A549 (cell line): ENCODE data around the gene GSDMA. TPM values are rescaled to one million over a fixed set of nuclear protein-coding genes. Genes with fewer than 3 reads are reported as not detected.

Experiments used
- ATAC-seq, 2 experiments: fragments of 200-7000 bp in 1 of 2; fragments of >200 bp in 1 of 2; cut with Nextera tagmentation in 1 of 2; cut with Tn5 transposase in 1 of 2; 3 replicates each; pipeline versions ENCODE4 v1.8.0 to v1.9.1; 2018 to 2020; ENCODE audit warnings: mild to moderate bottlenecking in 1 of 2, moderate library complexity in 1 of 2
- CTCF ChIA-PET: fragments of 300-600 bp; sonication (Branson Sonifier 250); formaldehyde crosslinking; extraction: SDS; loops from one replicate; lab custom pipeline; 2021; ENCODE audit warnings: antibody characterized with exemption, inconsistent platforms; lab: Yijun Ruan, JAX
- POLR2A ChIA-PET: fragments of 350-600 bp; formaldehyde crosslinking; extraction: SDS; loops from one replicate; lab custom pipeline; 2021; ENCODE audit warnings: antibody characterized with exemption, inconsistent platforms; lab: Yijun Ruan, JAX
- DNase-seq, 2 experiments: peaks; one replicate each; pipeline versions ENCODE4 v3.0.0 to v3.0.0-alpha.2; 2011 to 2016; ENCODE audit warnings: low read depth in 1 of 2, low spot score in 1 of 2
- FAIRE-seq: peaks from 2 replicates; lab custom pipeline; 2011; peaks lifted over from hg19 to GRCh38; lab: Jason Lieb, UNC
- H3K27ac ChIP-seq, 2 experiments: fragments of >200 bp; sonication (Bioruptor Twin); formaldehyde crosslinking; 3 replicates each; pipeline ENCODE4 v1.5.1; 2016 to 2017
- H3K4me1 ChIP-seq: fragments of >200 bp; sonication (Bioruptor Twin); formaldehyde crosslinking; 3 replicates; pipeline ENCODE4 v1.6.1; 2016
- H3K4me2 ChIP-seq: fragments of >200 bp; sonication (Bioruptor Twin); formaldehyde crosslinking; 3 replicates; pipeline ENCODE4 v1.6.1; 2016
- H3K4me3 ChIP-seq: fragments of >200 bp; sonication (Bioruptor Twin); formaldehyde crosslinking; 3 replicates; pipeline ENCODE4 v1.5.1; 2016
- H3K9me3 ChIP-seq: fragments of >200 bp; sonication (Bioruptor Twin); formaldehyde crosslinking; 3 replicates; pipeline ENCODE4 v1.6.1; 2016
- ATOH8 ChIP-seq: fragments of 250-450 bp; sonication (Bioruptor Pico); IDR thresholded peaks from 2 replicates; pipeline ENCODE4 v1.5.0; 2020; ENCODE audit warnings: low read depth, mild to moderate bottlenecking, moderate library complexity
- BHLHE40 ChIP-seq: IDR thresholded peaks from 2 replicates; pipeline ENCODE4 v1.6.1; 2012; ENCODE audit warnings: low read depth, low read length, inconsistent platforms
- CBX2 ChIP-seq: fragments of 200-600 bp; sonication (generic); IDR thresholded peaks from 2 replicates; pipeline ENCODE4 v1.6.1; 2016; ENCODE audit warnings: low read depth, mild to moderate bottlenecking, borderline replicate concordance
- CBX8 ChIP-seq: fragments of 200-600 bp; sonication (generic); IDR thresholded peaks from 2 replicates; pipeline ENCODE4 v1.6.1; 2016
- CHD4 ChIP-seq: fragments of 200-600 bp; sonication (generic); IDR thresholded peaks from 2 replicates; pipeline ENCODE4 v1.6.1; 2016; ENCODE audit warnings: antibody characterized with exemption, mild to moderate bottlenecking, borderline replicate concordance
- EP300 ChIP-seq, 2 experiments: fragments of >200 bp; sonication (Bioruptor Twin); formaldehyde crosslinking; IDR thresholded peaks; 2 replicates in 1 of 2; 3 replicates in 1 of 2; pipeline ENCODE4 v1.6.1; 2016 to 2017
- ESRRA ChIP-seq: fragments of 150-350 bp; IDR thresholded peaks from 2 replicates; pipeline ENCODE4 v1.6.1; 2014; ENCODE audit warnings: mild to moderate bottlenecking, low read length, borderline replicate concordance
- FOSB ChIP-seq: fragments of 250-450 bp; sonication (Bioruptor Pico); IDR thresholded peaks from 2 replicates; pipeline ENCODE4 v1.5.0; 2020; ENCODE audit warnings: mild to moderate bottlenecking, moderate library complexity
- FOSL2 ChIP-seq, 2 experiments: fragments of 450-650 bp in 1 of 2; fragments of >200 bp in 1 of 2; sonication (Bioruptor Twin) in 1 of 2; formaldehyde crosslinking; IDR thresholded peaks; 2 replicates each; pipeline versions ENCODE4 v1.5.0 to v1.6.1; 2016 to 2020; ENCODE audit warnings: mild to moderate bottlenecking in 1 of 2, moderate library complexity in 1 of 2
- FOXS1 ChIP-seq: fragments of 250-450 bp; sonication (Bioruptor Pico); IDR thresholded peaks from 2 replicates; pipeline ENCODE4 v1.5.0; 2020; ENCODE audit warnings: mild to moderate bottlenecking, moderate library complexity
- GATA3 ChIP-seq: IDR thresholded peaks from 2 replicates; pipeline ENCODE4 v1.6.1; 2012; ENCODE audit warnings: borderline replicate concordance
- HOXA7 ChIP-seq: fragments of 250-450 bp; sonication (Bioruptor Pico); IDR thresholded peaks from 2 replicates; pipeline ENCODE4 v1.5.0; 2020; ENCODE audit warnings: mild to moderate bottlenecking, moderate library complexity
- HOXB5 ChIP-seq: fragments of 250-450 bp; sonication (Bioruptor Pico); IDR thresholded peaks from 2 replicates; pipeline ENCODE4 v1.5.0; 2020; ENCODE audit warnings: mild to moderate bottlenecking, moderate library complexity
- KDM1A ChIP-seq: fragments of 200-600 bp; sonication (generic); IDR thresholded peaks from 2 replicates; pipeline ENCODE4 v1.6.1; 2016; ENCODE audit warnings: low read depth, mild to moderate bottlenecking
- MAFK ChIP-seq: fragments of 450-650 bp; IDR thresholded peaks from 2 replicates; pipeline ENCODE4 v1.6.1; 2014; ENCODE audit not compliant: partially characterized antibody
- MYC ChIP-seq: IDR thresholded peaks from 2 replicates; pipeline ENCODE4 v1.6.1; 2012; ENCODE audit warnings: mild to moderate bottlenecking, inconsistent platforms, low read length, improper control_type of control experiment, borderline replicate concordance
- NPAS2 ChIP-seq: fragments of 250-450 bp; sonication (Bioruptor Pico); IDR thresholded peaks from 2 replicates; pipeline ENCODE4 v1.8.0; 2022; ENCODE audit warnings: mild to moderate bottlenecking, moderate library complexity, borderline replicate concordance
- NR3C1 ChIP-seq: fragments of >200 bp; sonication (Bioruptor Twin); formaldehyde crosslinking; IDR thresholded peaks from 3 replicates; pipeline ENCODE4 v1.6.1; 2017
- POLR2A ChIP-seq: IDR thresholded peaks from 2 replicates; pipeline ENCODE4 v1.6.1; 2012; ENCODE audit warnings: mild to moderate bottlenecking, low read length
- RAD21 ChIP-seq, 2 experiments: fragments of >200 bp in 1 of 2; sonication (Bioruptor Twin) in 1 of 2; formaldehyde crosslinking in 1 of 2; IDR thresholded peaks in 1 of 2; conservative IDR thresholded peaks in 1 of 2; 2 replicates in 1 of 2; 3 replicates in 1 of 2; pipeline ENCODE4 v1.6.1; 2012 to 2018; ENCODE audit warnings: inconsistent platforms in 1 of 2
- RCOR1 ChIP-seq: fragments of 150-350 bp; IDR thresholded peaks from 2 replicates; pipeline ENCODE4 v1.6.1; 2014; ENCODE audit warnings: antibody characterized with exemption, low read length, low read depth
- RFX5 ChIP-seq: fragments of 450-650 bp; IDR thresholded peaks from 2 replicates; pipeline ENCODE4 v1.7.1; 2014; ENCODE audit warnings: antibody characterized with exemption, mild to moderate bottlenecking, moderate library complexity
- RNF2 ChIP-seq: fragments of 200-600 bp; sonication (generic); IDR thresholded peaks from 2 replicates; pipeline ENCODE4 v1.6.1; 2016; ENCODE audit warnings: low read depth, mild to moderate bottlenecking, antibody characterized with exemption, moderate library complexity, borderline replicate concordance
- SMC3 ChIP-seq: fragments of >200 bp; sonication (Bioruptor Twin); formaldehyde crosslinking; IDR thresholded peaks from 3 replicates; pipeline ENCODE4 v1.6.1; 2018; ENCODE audit warnings: inconsistent platforms
- SREBF2 ChIP-seq: fragments of 450-650 bp; IDR thresholded peaks from 2 replicates; pipeline ENCODE4 v1.6.1; 2014; ENCODE audit warnings: mild to moderate bottlenecking, moderate library complexity
- ZSCAN20 ChIP-seq: fragments of 250-450 bp; sonication (Bioruptor Pico); IDR thresholded peaks from 2 replicates; pipeline ENCODE4 v1.8.0; 2022; ENCODE audit warnings: mild to moderate bottlenecking, moderate library complexity
- WGBS: methylation state at CpG from one replicate; pipeline ENCODE4 v1.1.6; 2017; ENCODE audit errors: missing lambda C conversion rate; 5-methylcytosine and 5-hydroxymethylcytosine counted together
- polyA plus RNA-seq, 4 experiments: library from polyadenylated mRNA; depleted of rRNA in 3 of 4; stranded (reverse); fragments of >200 nt; fragmentation: RNase III in 1 of 4; extraction: RNeasy Plus Mini Kit Qiagen cat#74134 plus additional on column Dnase treatment in 1 of 4; gene quantifications; 2 replicates in 3 of 4; 3 replicates in 1 of 4; pipeline ENCODE4 v1.2.3, GENCODE V29; 2011 to 2017
- TF ChIP-seq, protein P1 (sequence below): fragments of 150-350 bp; IDR thresholded peaks from 2 replicates; pipeline ENCODE4 v1.6.1; 2014; ENCODE audit warnings: low read depth, mild to moderate bottlenecking, low read length
- TF ChIP-seq, protein P2 (sequence below): fragments of 450-650 bp; IDR thresholded peaks from 2 replicates; pipeline ENCODE4 v1.6.1; 2014; ENCODE audit warnings: antibody characterized with exemption

GSDMA gene
- polyA plus RNA-seq, 2 of the 4 experiments (the other 2 are of a cell fraction): not detected

DNA sequence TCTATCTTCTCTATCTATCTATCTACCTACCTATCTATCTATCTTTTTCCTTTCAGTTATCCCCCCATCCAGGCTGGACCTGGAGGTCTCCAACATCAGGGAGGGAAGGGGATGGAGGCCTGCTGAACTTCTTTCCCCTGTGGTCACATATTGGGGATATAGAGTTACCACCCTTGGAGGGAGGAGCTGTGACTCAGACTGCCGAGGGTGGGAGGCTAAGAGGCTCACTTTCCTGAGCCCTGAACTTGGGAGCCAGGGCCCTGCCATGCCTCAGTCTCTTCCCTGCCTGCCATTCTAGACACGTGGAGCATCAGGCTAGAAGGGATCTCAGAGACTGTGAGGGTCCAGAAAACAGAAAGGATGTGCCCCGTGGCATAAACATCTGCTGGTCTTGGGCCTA is 26.9 kb upstream of the GSDMA start:
- no peak for FAIRE-seq
- no peak for ATAC-seq
- POLR2A ChIA-PET: no interaction called here

GRCh38 chr17:39937447-39937846 is 25.4 kb upstream of the GSDMA start:
- no peak overlapping the region for H3K4me3 ChIP-seq
- peaks cover 11% of the 10 kb centered on the region for H3K4me1 ChIP-seq
- H3K4me2 ChIP-seq: no peak overlapping the region
- 86% methylated on average over 3 of the region's 3 CpGs for WGBS
- ATAC-seq (no peak), FAIRE-seq (no peak), DNase-seq (no peak)
- TF ChIP-seq FOXS1 (CRISPR knock-in tag) (no peak), CBX2 (no peak), RFX5 (no peak), ZSCAN20 (CRISPR knock-in tag) (no peak), SREBF2 (no peak), FOSB (CRISPR knock-in tag) (no peak), MAFK (no peak), NR3C1 (no peak), NPAS2 (CRISPR knock-in tag) (no peak), EP300 (IDR thresholded peaks at IDR 0.05) (no peak), ESRRA (no peak), CBX8 (no peak), SMC3 (no peak), KDM1A (no peak), POLR2A (no peak), BHLHE40 (no peak), CHD4 (no peak), RAD21 (conservative IDR thresholded peaks at IDR 0.05 in 1 of 2, IDR thresholded peaks at IDR 0.05 in 1 of 2) (no peak)
- TF ChIP-seq, protein P1, sequence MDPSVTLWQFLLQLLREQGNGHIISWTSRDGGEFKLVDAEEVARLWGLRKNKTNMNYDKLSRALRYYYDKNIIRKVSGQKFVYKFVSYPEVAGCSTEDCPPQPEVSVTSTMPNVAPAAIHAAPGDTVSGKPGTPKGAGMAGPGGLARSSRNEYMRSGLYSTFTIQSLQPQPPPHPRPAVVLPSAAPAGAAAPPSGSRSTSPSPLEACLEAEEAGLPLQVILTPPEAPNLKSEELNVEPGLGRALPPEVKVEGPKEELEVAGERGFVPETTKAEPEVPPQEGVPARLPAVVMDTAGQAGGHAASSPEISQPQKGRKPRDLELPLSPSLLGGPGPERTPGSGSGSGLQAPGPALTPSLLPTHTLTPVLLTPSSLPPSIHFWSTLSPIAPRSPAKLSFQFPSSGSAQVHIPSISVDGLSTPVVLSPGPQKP: no peak
- TF ChIP-seq, protein P2, sequence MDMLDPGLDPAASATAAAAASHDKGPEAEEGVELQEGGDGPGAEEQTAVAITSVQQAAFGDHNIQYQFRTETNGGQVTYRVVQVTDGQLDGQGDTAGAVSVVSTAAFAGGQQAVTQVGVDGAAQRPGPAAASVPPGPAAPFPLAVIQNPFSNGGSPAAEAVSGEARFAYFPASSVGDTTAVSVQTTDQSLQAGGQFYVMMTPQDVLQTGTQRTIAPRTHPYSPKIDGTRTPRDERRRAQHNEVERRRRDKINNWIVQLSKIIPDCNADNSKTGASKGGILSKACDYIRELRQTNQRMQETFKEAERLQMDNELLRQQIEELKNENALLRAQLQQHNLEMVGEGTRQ: no peak
- H3K9me3 ChIP-seq: no peaks in the 10 kb centered on the region
- ChIA-PET POLR2A (no interaction called here), CTCF (interaction anchor here (0.7 to 4.2 kb wide), 6 partner anchors 12 to 269 kb away, joined by 3 to 43 read pairs (median 6); partner anchors contain the start of genes PNMT and PSMD3)
- no peak overlapping the region for H3K27ac ChIP-seq

More for the DNA sequence above, 26.9 kb upstream of the GSDMA start:
- TF ChIP-seq RCOR1 (no peak), ATOH8 (no peak), RNF2 (no peak), HOXB5 (CRISPR knock-in tag) (no peak), CHD4 (no peak), BHLHE40 (no peak), ZSCAN20 (CRISPR knock-in tag) (no peak), MYC (no peak), FOSL2 (IDR thresholded peaks at IDR 0.05) (no peak), FOSL2 (CRISPR knock-in tag; IDR thresholded peaks at IDR 0.05) (no peak), GATA3 (no peak), POLR2A (no peak), NR3C1 (no peak), HOXA7 (CRISPR knock-in tag) (no peak)
- no peak for DNase-seq
- H3K4me2 ChIP-seq: no peak overlapping the region
- WGBS: 59% methylated on average over 3 of the region's 3 CpGs
- CTCF ChIA-PET: interaction anchor here (2.9 kb wide), 1 partner anchor 23 kb away, joined by 11 read pairs; no protein-coding TSS in a partner anchor
- no peak overlapping the region for H3K27ac ChIP-seq
- no peaks in the 10 kb centered on the region for H3K9me3 ChIP-seq
- peaks cover 11% of the 10 kb centered on the region for H3K4me1 ChIP-seq
- H3K4me3 ChIP-seq: no peak overlapping the region
